ENCODE measurements around the gene CWC27.
"Not testable (repeated sequence)": the region's sequence is repeated elsewhere in the genome, so short reads cannot be mapped to it uniquely, and the experiment has no call there.

Gene CWC27

DNA sequence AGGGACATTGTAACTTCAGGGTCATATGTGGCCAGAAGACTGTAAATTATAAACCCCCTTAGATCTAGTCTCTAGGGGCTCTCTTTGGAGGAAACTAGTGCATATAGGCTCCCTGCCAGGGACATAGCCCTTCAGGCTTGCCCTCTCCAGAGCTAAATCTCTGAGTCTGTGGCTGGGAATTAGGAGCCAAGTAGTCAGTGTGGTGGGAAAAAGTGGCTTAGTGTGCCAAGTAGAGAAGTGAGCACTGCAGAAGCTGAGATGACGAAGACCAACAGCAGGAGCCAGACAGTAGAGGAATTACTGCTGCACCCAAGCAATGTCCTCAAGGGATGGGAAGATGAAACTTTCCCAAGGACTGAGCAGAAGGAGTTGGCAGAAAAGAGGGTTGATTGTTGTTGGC lies 71.2 kb downstream of the CWC27 start:
- no peak for DNase-seq (ENCODE audit: low spot score)

DNA sequence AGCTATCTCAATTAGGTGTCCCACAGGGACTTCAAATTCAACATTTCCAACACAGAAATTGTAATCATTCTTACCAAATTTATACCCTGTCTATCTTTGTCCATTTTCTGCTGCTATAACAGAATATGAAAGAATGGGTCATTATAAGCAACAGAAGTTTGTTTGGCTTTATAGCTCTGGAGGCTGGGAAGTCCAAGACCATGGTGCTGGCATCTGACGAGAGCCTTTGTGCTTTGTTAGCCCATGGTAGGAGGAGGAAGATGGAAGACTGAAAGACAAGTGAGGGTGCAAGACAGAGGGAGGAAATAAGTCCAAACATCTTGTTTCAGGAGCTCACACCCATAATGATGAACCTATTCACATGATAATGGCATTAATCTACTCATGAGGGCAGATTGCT lies 72.2 kb downstream of the CWC27 start:
- DNase-seq (ENCODE audit: low spot score), result no peak

- DNase-seq (ENCODE audit: low spot score), result no peak
Observed at GRCh38 chr5:64853777-64854176, 85.0 kb downstream of the CWC27 start.

- DNase-seq (ENCODE audit: low spot score), result no peak
Observed at GRCh38 chr5:64854855-64855254, 86.1 kb downstream of the CWC27 start.

GRCh38 chr5:64859881-64860280 lies 91.2 kb downstream of the CWC27 start:
- no peak for DNase-seq (ENCODE audit: low spot score)

DNA sequence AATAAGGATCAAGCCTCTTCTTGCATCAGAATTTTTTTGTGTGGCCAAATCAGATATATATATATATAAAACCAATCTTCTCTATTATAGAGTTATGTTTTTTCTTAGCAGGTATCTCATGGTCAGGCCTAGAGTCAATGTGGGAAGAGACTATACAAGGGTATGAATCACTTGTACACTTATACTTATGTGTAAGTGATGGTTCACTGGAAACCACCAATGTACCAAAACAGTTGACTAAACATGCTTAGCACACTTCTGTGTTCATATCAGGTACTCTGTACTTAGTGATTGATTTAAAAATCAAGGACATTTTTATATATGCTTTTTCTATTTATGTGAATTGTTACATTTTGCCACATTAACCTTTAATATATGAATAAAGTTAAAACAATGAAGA lies 92.6 kb downstream of the CWC27 start:
- no peak for DNase-seq (ENCODE audit: low spot score)

GRCh38 chr5:64864171-64864570 lies 95.4 kb downstream of the CWC27 start:
- no peak for DNase-seq (ENCODE audit: low spot score)

DNA sequence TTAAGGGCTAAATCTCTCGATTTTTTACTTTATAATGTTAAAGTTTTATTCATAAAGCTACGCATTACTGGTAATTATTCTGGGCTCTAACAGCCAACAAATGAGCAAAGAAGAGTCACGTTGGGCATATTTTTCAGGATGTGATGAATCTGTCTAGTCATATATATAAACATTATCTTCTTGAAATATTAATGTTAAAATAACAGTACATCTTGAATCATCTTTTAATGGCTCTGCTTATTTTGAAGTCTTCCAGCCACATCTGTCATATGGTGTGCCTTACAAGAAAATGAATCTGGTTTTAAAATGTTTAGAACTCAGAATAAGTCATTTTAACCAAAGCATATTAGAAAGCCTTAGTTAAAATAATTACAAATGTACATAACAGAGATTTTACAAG lies 96.9 kb downstream of the CWC27 start:
- DNase-seq (ENCODE audit: low spot score), result no peak

- no peak for DNase-seq (ENCODE audit: low spot score)
Observed at GRCh38 chr5:64869419-64869818, 100.7 kb downstream of the CWC27 start.

DNA sequence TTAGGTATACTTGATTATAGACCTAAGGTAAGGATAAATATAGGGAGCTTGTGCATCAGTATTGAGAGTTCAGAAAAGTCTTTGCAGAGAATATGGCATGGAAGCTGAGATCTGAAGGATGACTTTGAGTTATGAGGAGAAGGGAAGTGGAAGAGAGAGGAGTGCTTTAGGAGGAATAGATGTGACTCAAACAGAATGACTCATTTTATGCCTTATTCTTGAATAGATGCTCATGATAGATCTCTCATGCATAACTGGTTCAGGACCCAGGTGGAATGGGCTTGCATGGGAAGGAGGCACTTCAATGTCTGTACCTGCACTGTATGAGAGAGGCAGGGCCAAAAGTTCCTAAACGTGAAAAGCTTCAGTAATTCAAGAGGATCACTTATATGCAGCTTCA lies 103.3 kb downstream of the CWC27 start:
- DNase-seq (ENCODE audit: low spot score), result no peak

DNA sequence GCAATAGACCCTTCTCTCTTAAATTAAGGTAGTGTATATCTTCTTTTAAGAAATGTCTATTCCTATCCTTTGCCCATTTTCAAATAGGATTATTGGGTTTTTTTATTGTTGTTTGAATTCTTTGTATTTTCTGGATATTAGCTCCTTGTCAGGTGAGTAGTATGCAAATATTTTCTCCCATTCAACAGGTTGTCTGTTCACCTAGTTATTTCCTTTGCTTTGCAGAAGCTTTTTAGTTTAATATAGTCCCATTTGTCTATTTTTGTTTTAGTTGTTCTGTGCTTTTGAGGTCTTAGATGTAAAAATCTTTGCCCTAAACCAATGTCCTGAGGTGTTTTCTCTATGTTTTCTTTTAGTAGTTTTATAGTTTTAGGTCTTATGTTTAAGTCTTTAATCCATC lies 104.7 kb downstream of the CWC27 start:
- no peak for DNase-seq (ENCODE audit: low spot score)

DNA sequence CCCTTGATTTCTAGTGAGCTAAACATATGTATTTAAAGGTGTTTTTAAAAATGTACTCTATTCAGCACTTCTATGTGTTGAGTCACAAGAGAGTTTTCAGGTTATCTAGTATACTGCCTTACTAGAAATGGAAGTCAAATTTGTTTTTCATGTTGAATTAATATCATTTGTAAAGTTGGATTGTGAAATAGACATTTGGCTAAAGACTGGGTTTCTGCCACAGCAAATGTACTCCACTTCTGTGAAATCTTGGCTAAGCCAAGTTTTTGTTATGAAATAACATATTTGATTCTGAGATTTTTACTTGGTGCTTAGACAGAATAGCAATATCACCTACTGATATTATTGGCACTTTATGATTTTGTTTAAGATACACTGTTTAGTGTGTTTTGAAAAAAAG lies 106.0 kb downstream of the CWC27 start:
- DNase-seq (ENCODE audit: low spot score), result no peak

DNA sequence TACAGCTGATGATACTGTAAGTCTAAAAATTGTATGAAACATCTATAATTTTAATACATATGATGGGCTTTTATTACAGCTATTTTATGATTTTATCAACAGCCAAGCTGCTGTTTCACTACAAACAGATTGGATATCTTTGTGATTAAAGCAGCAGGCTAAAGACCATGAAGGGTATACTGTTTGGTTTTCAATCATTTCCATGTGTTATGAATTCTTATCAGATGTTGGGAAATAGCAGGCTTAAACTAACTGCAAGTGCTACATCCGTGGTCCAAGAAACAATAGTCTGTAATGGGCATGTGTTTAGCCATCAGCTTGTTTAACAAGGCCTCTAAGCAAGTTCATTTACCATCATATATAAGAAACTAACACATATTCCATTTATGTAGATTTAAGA lies 107.5 kb downstream of the CWC27 start:
- no peak for DNase-seq (ENCODE audit: low spot score)

GRCh38 chr5:64880821-64881220 lies 112.1 kb downstream of the CWC27 start:
- no peak for DNase-seq (ENCODE audit: low spot score)

GRCh38 chr5:64883912-64884311 lies 115.2 kb downstream of the CWC27 start:
- no peak for DNase-seq (ENCODE audit: low spot score)

- no peak for DNase-seq (ENCODE audit: low spot score)
Observed at GRCh38 chr5:64884541-64884940, 115.8 kb downstream of the CWC27 start.

DNA sequence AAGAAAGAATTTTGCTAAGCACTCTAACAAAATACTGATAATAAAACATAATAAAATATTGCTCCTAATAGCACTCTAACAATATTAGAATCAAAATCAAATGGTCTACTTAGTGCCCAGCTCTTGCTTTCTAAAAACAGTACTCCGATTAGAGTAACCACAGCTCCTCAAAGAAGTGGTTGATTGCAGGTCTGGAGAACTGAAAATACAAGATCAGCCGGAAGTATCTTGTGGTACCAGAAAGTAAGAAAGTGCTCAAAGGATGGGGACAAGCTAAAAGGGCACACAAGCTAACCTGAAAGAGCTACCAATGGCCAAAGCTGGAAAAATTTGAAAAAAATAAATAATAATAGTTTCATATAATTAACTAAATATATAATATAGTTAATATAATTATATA lies 119.2 kb downstream of the CWC27 start:
- DNase-seq (ENCODE audit: low spot score), result no peak

DNA sequence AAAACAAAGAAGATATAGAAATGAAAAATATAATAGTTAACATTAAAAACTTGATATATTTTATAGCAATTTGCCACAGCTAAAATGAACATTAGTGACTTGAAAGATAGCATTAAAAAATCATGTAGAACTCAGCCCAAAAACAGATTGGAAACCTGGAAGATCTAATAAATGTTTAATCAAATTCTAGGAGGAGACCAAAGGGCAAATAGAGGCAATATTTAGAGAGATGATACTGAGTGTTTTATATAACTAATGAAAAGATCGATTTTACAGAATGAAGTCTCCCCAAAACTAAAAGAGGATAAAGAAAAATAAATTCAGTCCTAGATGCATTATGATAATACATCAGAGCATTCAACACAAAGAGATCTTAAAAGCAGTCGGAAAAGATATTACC lies 127.0 kb downstream of the CWC27 start:
- DNase-seq (ENCODE audit: low spot score), result no peak

DNA sequence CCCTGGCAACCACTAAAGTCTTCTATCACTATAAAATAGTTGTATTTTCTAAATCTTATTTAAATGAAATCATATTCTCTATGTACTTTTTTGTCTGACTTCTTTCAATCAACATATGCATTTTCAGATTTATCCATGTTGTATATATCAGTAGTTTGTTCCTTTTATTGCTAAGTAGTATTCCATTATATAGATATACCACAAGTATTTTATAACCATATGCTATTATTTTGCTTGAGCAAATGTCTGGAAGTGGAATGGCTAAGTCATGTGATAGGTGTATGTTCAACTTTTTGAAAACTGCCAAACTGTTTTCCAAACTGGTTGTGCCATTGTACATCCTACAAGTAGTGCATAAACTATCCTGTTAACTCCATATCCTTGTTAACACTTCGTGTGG lies 131.1 kb downstream of the CWC27 start:
- DNase-seq (ENCODE audit: low spot score), result no peak

- no peak for DNase-seq (ENCODE audit: low spot score)
Observed at GRCh38 chr5:64900618-64901017, 131.9 kb downstream of the CWC27 start.

- not testable (repeated sequence) for DNase-seq (ENCODE audit: low spot score)
Observed at GRCh38 chr5:64907399-64907798, 138.7 kb downstream of the CWC27 start.

GRCh38 chr5:64914396-64914795 lies 145.7 kb downstream of the CWC27 start:
- no peak for DNase-seq (ENCODE audit: low spot score)

- no peak for DNase-seq (ENCODE audit: low spot score)
Observed at GRCh38 chr5:64918083-64918482, 149.4 kb downstream of the CWC27 start.

DNA sequence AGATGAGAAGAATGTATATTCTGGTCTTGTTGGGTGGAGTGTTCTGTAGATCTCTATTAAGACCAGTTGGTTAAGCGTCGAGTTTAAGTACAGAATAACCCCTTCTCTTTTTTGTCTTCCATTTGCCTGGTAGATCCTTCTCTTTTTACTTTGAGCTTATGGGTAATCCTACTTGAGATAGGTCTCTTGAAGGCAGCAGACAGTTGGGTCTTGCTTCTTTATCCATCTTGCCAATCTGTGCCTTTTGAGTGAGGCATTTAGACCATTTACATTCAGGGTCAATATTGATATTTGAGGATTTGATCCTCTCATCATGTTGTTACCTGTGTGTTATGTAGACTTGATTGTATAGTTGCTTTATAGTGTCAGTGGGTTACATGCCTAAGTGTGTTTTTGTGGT lies 152.7 kb downstream of the CWC27 start:
- DNase-seq (ENCODE audit: low spot score), result no peak

DNA sequence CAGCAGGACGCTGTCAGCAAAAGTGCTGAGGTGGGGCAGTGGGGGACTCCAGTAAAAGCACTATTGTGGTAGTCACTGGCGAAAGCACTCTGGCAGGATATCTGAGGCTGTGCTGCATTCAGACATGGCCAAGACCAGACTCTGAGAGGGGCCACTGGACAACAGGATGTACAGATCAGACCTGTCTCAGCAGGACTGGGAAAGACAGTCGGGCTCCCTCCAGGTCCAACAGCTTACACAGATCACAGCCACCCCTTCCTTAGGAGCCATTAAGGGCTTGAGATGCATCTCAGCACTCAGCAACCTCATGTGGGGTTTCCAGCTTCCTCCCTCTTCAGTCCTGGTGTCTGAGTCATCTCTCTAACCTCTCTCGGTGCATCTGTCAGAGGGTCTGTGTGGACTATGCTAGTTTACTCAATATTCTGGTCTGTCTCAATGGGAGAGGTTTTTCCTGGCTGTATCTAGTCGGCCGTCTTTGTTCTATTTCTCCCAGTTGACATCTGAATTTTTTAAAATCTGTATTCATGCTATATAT lies 154.5 kb downstream of the CWC27 start:
- no peak for DNase-seq (ENCODE audit: low spot score)
